IMR-90 (cell line): ENCODE results near the gene ANGPTL4. TPM values are rescaled to one million over a fixed set of nuclear protein-coding genes. Genes with fewer than 3 reads are reported as not detected.

ENCODE experiments used
- ATAC-seq: fragments of 200-7000 bp; cut with Tn5 transposase; 2 replicates; pipeline ENCODE4 v1.9.1; 2020; ENCODE audit warnings: low read depth, mild to moderate bottlenecking, moderate library complexity
- BruUV-seq: library from RNA; stranded (reverse); fragments of 400-500 nt; replicated peaks from 2 replicates; lab custom pipeline; 2021; lab: Mats Ljungman, UMichigan
- CTCF ChIA-PET: fragments of 300-600 bp; formaldehyde crosslinking; extraction: SDS; loops from one replicate; lab custom pipeline; 2021; ENCODE audit warnings: antibody characterized with exemption; lab: Yijun Ruan, JAX
- POLR2A ChIA-PET: fragments of 300-600 bp; sonication (Branson Sonifier 250); formaldehyde crosslinking; loops from one replicate; lab custom pipeline; 2022; ENCODE audit warnings: antibody characterized with exemption; ENCODE audit not compliant: unreplicated experiment; lab: Charles Lee
- DNase-seq: peaks from one replicate; pipeline ENCODE4 v3.0.0; 2013
- H2AFZ ChIP-seq: replicated peaks from 2 replicates; pipeline ENCODE3; 2013; ENCODE audit warnings: low read length, mild to moderate bottlenecking; ENCODE audit not compliant: poor library complexity
- H2AK5ac ChIP-seq: 2 replicates; pipeline ENCODE4 v1.6.1; 2013; ENCODE audit warnings: low read depth, low read length, inconsistent platforms
- H2AK9ac ChIP-seq: replicated peaks from 2 replicates; pipeline ENCODE3; 2013; ENCODE audit warnings: mild to moderate bottlenecking, low read depth, low read length, moderate library complexity; ENCODE audit not compliant: poor library complexity
- H2BK120ac ChIP-seq: 2 replicates; pipeline ENCODE4 v1.6.1; 2013; ENCODE audit warnings: low read depth, low read length, inconsistent platforms
- H2BK15ac ChIP-seq: 3 replicates; pipeline ENCODE4 v1.6.1; 2013; ENCODE audit warnings: low read depth, low read length, inconsistent platforms
- H2BK20ac ChIP-seq: 2 replicates; pipeline ENCODE4 v1.6.1; 2013; ENCODE audit warnings: low read depth, mild to moderate bottlenecking, inconsistent platforms, low read length, moderate library complexity
- H2BK5ac ChIP-seq: 2 replicates; pipeline ENCODE4 v1.6.1; 2013; ENCODE audit warnings: mild to moderate bottlenecking, low read depth, low read length, inconsistent platforms; ENCODE audit not compliant: poor library complexity, severe bottlenecking
- H3K14ac ChIP-seq: replicated peaks from 2 replicates; pipeline ENCODE4 v1.6.1; 2013; ENCODE audit warnings: low read depth, low read length, inconsistent platforms
- H3K18ac ChIP-seq: 2 replicates; pipeline ENCODE4 v1.6.1; 2013; ENCODE audit warnings: low read depth, low read length, control low read depth
- H3K23ac ChIP-seq: 2 replicates; pipeline ENCODE4 v1.6.1; 2013; ENCODE audit warnings: low read depth, low read length, inconsistent platforms
- H3K27ac ChIP-seq: 2 replicates; pipeline ENCODE4 v1.5.1; 2013; ENCODE audit warnings: mild to moderate bottlenecking, control low read depth, low read length; ENCODE audit not compliant: insufficient read depth
- H3K27me3 ChIP-seq: 2 replicates; pipeline ENCODE4 v1.6.1; 2013; ENCODE audit warnings: low read length; ENCODE audit not compliant: control insufficient read depth, insufficient read depth
- H3K36me3 ChIP-seq: 2 replicates; pipeline ENCODE4 v1.6.1; 2013; ENCODE audit warnings: low read length, mixed read lengths; ENCODE audit not compliant: control insufficient read depth, insufficient read depth
- H3K4ac ChIP-seq: 2 replicates; pipeline ENCODE4 v1.6.1; 2013; ENCODE audit warnings: low read depth, low read length, inconsistent platforms
- H3K4me1 ChIP-seq: 2 replicates; pipeline ENCODE4 v1.6.1; 2013; ENCODE audit warnings: low read length, mixed read lengths; ENCODE audit not compliant: control insufficient read depth, insufficient read depth
- H3K4me2 ChIP-seq: 2 replicates; pipeline ENCODE4 v1.6.1; 2013; ENCODE audit warnings: low read depth, mild to moderate bottlenecking, control low read depth, low read length, moderate library complexity
- H3K4me3 ChIP-seq: 2 replicates; pipeline ENCODE4 v1.5.1; 2013; ENCODE audit warnings: low read depth, mild to moderate bottlenecking, control low read depth, low read length, moderate library complexity; ENCODE audit not compliant: insufficient read depth
- H3K56ac ChIP-seq: 2 replicates; pipeline ENCODE4 v1.6.1; 2013; ENCODE audit warnings: low read length, inconsistent platforms; ENCODE audit not compliant: insufficient read depth; ENCODE audit errors: extremely low read depth
- H3K79me1 ChIP-seq, 2 experiments: 2 replicates each; pipeline ENCODE4 v1.6.1; 2013; ENCODE audit warnings: low read length in 2 of 2, inconsistent platforms in 1 of 2, low read depth in 1 of 2
- H3K9ac ChIP-seq: 2 replicates; pipeline ENCODE4 v1.6.1; 2013; ENCODE audit warnings: low read depth, low read length, control low read depth
- H3K9me1 ChIP-seq: 2 replicates; pipeline ENCODE4 v1.6.1; 2013; ENCODE audit warnings: low read length, inconsistent platforms; ENCODE audit not compliant: insufficient read depth
- H3K9me3 ChIP-seq: 2 replicates; pipeline ENCODE4 v1.6.1; 2013; ENCODE audit warnings: low read length; ENCODE audit not compliant: control insufficient read depth, insufficient read depth
- H4K20me1 ChIP-seq: 2 replicates; pipeline ENCODE4 v1.6.1; 2013; ENCODE audit warnings: low read length, inconsistent platforms; ENCODE audit not compliant: insufficient read depth
- H4K5ac ChIP-seq: 2 replicates; pipeline ENCODE4 v1.6.1; 2013; ENCODE audit warnings: mild to moderate bottlenecking, low read depth, low read length, control low read depth
- H4K8ac ChIP-seq, 2 experiments: 2 replicates each; pipeline ENCODE4 v1.6.1; 2013; ENCODE audit warnings: low read depth in 2 of 2, low read length in 2 of 2, control low read depth in 1 of 2, inconsistent platforms in 1 of 2
- H4K91ac ChIP-seq: 2 replicates; pipeline ENCODE4 v1.6.1; 2013; ENCODE audit warnings: low read depth, low read length, inconsistent platforms; ENCODE audit not compliant: insufficient read depth
- BHLHE40 ChIP-seq: fragments of 150-350 bp; IDR thresholded peaks from 2 replicates; pipeline ENCODE4 v1.6.1; 2016; ENCODE audit warnings: mild to moderate bottlenecking, low read depth, low read length
- CEBPB ChIP-seq: IDR thresholded peaks from 2 replicates; pipeline ENCODE4 v1.6.1; 2012; ENCODE audit warnings: low read depth, low read length, improper control_type of control experiment
- CHD1 ChIP-seq: IDR thresholded peaks from 2 replicates; pipeline ENCODE4 v1.6.1; 2012; ENCODE audit warnings: low read depth, low read length, improper control_type of control experiment
- FOS ChIP-seq: fragments of 150-350 bp; IDR thresholded peaks from 2 replicates; pipeline ENCODE4 v1.6.1; 2016; ENCODE audit warnings: low read depth, low read length
- MAFK ChIP-seq: IDR thresholded peaks from 2 replicates; pipeline ENCODE4 v1.6.1; 2012; ENCODE audit warnings: low read depth, low read length, improper control_type of control experiment
- MAZ ChIP-seq: IDR thresholded peaks from 2 replicates; pipeline ENCODE4 v1.6.1; 2012; ENCODE audit warnings: low read depth, mild to moderate bottlenecking, low read length, improper control_type of control experiment, moderate library complexity, borderline replicate concordance
- MXI1 ChIP-seq: IDR thresholded peaks from 2 replicates; pipeline ENCODE4 v1.6.1; 2012; ENCODE audit warnings: low read depth, mild to moderate bottlenecking, low read length, moderate library complexity, borderline replicate concordance
- NFE2L2 ChIP-seq: fragments of 150-350 bp; IDR thresholded peaks from 2 replicates; pipeline ENCODE4 v1.6.1; 2016; ENCODE audit warnings: low read depth, mild to moderate bottlenecking, low read length
- POLR2A ChIP-seq: IDR thresholded peaks from 2 replicates; pipeline ENCODE4 v1.6.1; 2012; ENCODE audit warnings: mild to moderate bottlenecking, low read depth, low read length
- RAD21 ChIP-seq: IDR thresholded peaks from 2 replicates; pipeline ENCODE4 v1.6.1; 2012; ENCODE audit warnings: low read length, improper control_type of control experiment
- RCOR1 ChIP-seq: IDR thresholded peaks from 2 replicates; pipeline ENCODE4 v1.6.1; 2012; ENCODE audit warnings: mild to moderate bottlenecking, low read length, improper control_type of control experiment; ENCODE audit not compliant: insufficient replicate concordance
- RFX5 ChIP-seq: IDR thresholded peaks from 2 replicates; pipeline ENCODE4 v1.8.0; 2012; ENCODE audit warnings: low read depth, mild to moderate bottlenecking, low read length, moderate library complexity
- SMC3 ChIP-seq: fragments of 150-350 bp; IDR thresholded peaks from 2 replicates; pipeline ENCODE4 v1.6.1; 2016; ENCODE audit warnings: low read depth, mild to moderate bottlenecking, antibody characterized with exemption, low read length, moderate library complexity
- USF2 ChIP-seq: fragments of 150-350 bp; IDR thresholded peaks from 2 replicates; pipeline ENCODE4 v1.6.1; 2017; ENCODE audit warnings: mild to moderate bottlenecking, antibody characterized with exemption, low read length, low read depth
- WGBS, 2 experiments: methylation state at CpG; one replicate each; pipeline versions ENCODE4 v1.1.5 to v1.1.7; 2013; ENCODE audit warnings: missing lambda C conversion rate in 2 of 2; ENCODE audit not compliant: insufficient read length in 1 of 2; ENCODE audit errors: extremely low coverage in 2 of 2; 5-methylcytosine and 5-hydroxymethylcytosine counted together
- dilution Hi-C: fragments of 300-500 bp; cut with HindIII; formaldehyde crosslinking; loops from one replicate; pipeline ENCODE4 v1.14.3; 2018; ENCODE audit warnings: low sequenced_read_pairs; ENCODE audit not compliant: unreplicated experiment
- in situ Hi-C: fragments of 300-500 bp; cut with MboI; formaldehyde crosslinking; loops from 3 replicates; pipeline ENCODE4 v1.14.3; 2019; ENCODE audit warnings: low sequenced_read_pairs, inconsistent platforms, mixed read lengths
- intact Hi-C: fragments of 100-400 bp; cut with micrococcal nuclease; formaldehyde crosslinking; loops from 2 replicates; pipeline ENCODE4 v1.10.0; 2022
- polyA plus RNA-seq, 3 experiments: library from polyadenylated mRNA; depleted of rRNA; stranded (reverse); fragments of >200 nt; gene quantifications; 2 replicates each; pipeline ENCODE4 v1.2.3, GENCODE V29; 2012; ENCODE audit warnings: low replicate concordance in 1 of 3
- total RNA-seq: library from RNA; depleted of rRNA; stranded (reverse); fragments of >200 nt; gene quantifications from 2 replicates; pipeline ENCODE4 v1.2.3, GENCODE V29; 2012
- TF ChIP-seq, protein P1 (sequence below): conservative IDR thresholded peaks from 2 replicates; pipeline ENCODE4 v1.5.1; 2012; ENCODE audit warnings: mild to moderate bottlenecking, low read depth, low read length, improper control_type of control experiment
- TF ChIP-seq, protein P2 (sequence below): fragments of 150-350 bp; IDR thresholded peaks from 2 replicates; pipeline ENCODE4 v1.6.1; 2016; ENCODE audit warnings: low read depth, mild to moderate bottlenecking, low read length, moderate library complexity, borderline replicate concordance

Gene ANGPTL4
- total and polyA plus RNA-seq, 2 of the 4 experiments (the other 2 are of a cell fraction), result 1.4 to 19.1 TPM

DNA sequence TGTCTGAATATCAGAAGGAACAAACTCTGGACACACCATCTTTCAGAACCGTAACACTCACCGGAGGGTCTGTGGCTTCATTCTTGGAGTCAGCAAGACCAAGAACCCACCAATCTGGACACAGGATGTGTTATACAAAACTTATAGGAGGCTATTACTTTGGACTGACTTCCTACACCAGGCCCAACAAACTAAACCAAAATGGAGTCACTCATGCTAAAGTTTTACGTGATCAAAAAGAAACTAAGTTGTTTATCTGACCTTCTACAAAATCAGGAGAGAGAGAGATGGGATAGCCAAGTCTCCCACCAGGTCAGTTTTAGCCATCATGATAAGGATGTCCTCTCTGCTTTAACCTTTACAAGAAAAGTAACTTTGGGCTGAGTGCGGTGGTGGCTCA, 23.0 kb downstream of the ANGPTL4 start:
- Histone ChIP-seq H3K4ac (no peak overlapping the region), H4K91ac (no peak overlapping the region), H2BK20ac (no peak overlapping the region), H3K9me3 (no peaks in the 10 kb centered on the region), H3K36me3 (no peaks in the 10 kb centered on the region), H3K18ac (no peak overlapping the region), H3K56ac (no peak overlapping the region), H4K5ac (no peak overlapping the region), H2AK9ac (no peak overlapping the region), H2AFZ (no peak overlapping the region), H3K79me1 (peaks cover 12 to 18% of the 10 kb centered on the region in 2 experiments; a peak in 3 of 4 replicates), H2BK15ac (no peak overlapping the region), H3K27me3 (no peaks in the 10 kb centered on the region), H4K8ac (no peak overlapping the region), H3K14ac (no peak overlapping the region), H4K20me1 (peaks cover 13% of the 10 kb centered on the region), H3K4me2 (no peak overlapping the region), H3K4me3 (no peak overlapping the region), H3K4me1 (peaks cover 9% of the 10 kb centered on the region; the same call in 1 of the 2 replicates), H2AK5ac (no peak overlapping the region), H3K9ac (no peak overlapping the region), H2BK120ac (no peak overlapping the region), H3K27ac (no peak overlapping the region), H2BK5ac (no peak overlapping the region), H3K23ac (no peak overlapping the region), H3K9me1 (peaks cover 8% of the 10 kb centered on the region)
- TF ChIP-seq, protein P1, sequence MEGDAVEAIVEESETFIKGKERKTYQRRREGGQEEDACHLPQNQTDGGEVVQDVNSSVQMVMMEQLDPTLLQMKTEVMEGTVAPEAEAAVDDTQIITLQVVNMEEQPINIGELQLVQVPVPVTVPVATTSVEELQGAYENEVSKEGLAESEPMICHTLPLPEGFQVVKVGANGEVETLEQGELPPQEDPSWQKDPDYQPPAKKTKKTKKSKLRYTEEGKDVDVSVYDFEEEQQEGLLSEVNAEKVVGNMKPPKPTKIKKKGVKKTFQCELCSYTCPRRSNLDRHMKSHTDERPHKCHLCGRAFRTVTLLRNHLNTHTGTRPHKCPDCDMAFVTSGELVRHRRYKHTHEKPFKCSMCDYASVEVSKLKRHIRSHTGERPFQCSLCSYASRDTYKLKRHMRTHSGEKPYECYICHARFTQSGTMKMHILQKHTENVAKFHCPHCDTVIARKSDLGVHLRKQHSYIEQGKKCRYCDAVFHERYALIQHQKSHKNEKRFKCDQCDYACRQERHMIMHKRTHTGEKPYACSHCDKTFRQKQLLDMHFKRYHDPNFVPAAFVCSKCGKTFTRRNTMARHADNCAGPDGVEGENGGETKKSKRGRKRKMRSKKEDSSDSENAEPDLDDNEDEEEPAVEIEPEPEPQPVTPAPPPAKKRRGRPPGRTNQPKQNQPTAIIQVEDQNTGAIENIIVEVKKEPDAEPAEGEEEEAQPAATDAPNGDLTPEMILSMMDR, result no peak
- TF ChIP-seq FOS, result no peak
- no peak for TF ChIP-seq USF2
- TF ChIP-seq RCOR1, result no peak
- TF ChIP-seq MAZ, result no peak
- TF ChIP-seq, protein P2, sequence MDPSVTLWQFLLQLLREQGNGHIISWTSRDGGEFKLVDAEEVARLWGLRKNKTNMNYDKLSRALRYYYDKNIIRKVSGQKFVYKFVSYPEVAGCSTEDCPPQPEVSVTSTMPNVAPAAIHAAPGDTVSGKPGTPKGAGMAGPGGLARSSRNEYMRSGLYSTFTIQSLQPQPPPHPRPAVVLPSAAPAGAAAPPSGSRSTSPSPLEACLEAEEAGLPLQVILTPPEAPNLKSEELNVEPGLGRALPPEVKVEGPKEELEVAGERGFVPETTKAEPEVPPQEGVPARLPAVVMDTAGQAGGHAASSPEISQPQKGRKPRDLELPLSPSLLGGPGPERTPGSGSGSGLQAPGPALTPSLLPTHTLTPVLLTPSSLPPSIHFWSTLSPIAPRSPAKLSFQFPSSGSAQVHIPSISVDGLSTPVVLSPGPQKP, result no peak
- TF ChIP-seq MAFK, result no peak
- no peak for TF ChIP-seq RAD21
- TF ChIP-seq NFE2L2, result no peak
- no peak for TF ChIP-seq CEBPB
- TF ChIP-seq CHD1, result no peak
- no peak for TF ChIP-seq RFX5
- no peak for TF ChIP-seq POLR2A
- no peak for TF ChIP-seq SMC3
- TF ChIP-seq BHLHE40, result no peak
- TF ChIP-seq MXI1, result no peak
- CTCF ChIA-PET, result no interaction called here
- dilution Hi-C loops, result no loop called here
- intact Hi-C loops, result no loop called here
- no peak for DNase-seq
- POLR2A ChIA-PET, result no interaction called here
- no peak for ATAC-seq
- WGBS, 2 experiments, result no CpG with 5 or more reads among the region's 4 CpGs
- BruUV-seq, result no TSS peak
- in situ Hi-C loops, result no loop called here
